Skeletal muscle tissue (tissue), 4 donors: ENCODE measurements around the gene DDI2. TPM values are rescaled to one million over a fixed set of nuclear protein-coding genes. Genes with fewer than 3 reads are reported as not detected.

ENCODE experiments used
- H3K27ac ChIP-seq: one replicate; pipeline ENCODE4 v1.7.0; 2013; ENCODE audit warnings: mild to moderate bottlenecking, low read depth, low read length, inconsistent platforms
- H3K27me3 ChIP-seq, 3 donors: one replicate each; pipeline ENCODE4 v1.7.0; 2013; ENCODE audit warnings: low read length in 3 of 3; ENCODE audit not compliant: control insufficient read depth in 3 of 3, insufficient read depth in 3 of 3
- H3K36me3 ChIP-seq, 3 donors: one replicate each; pipeline ENCODE4 v1.7.0; 2013; ENCODE audit warnings: low read length in 3 of 3; ENCODE audit not compliant: control insufficient read depth in 3 of 3, insufficient read depth in 3 of 3
- H3K4me1 ChIP-seq, 3 donors: one replicate each; pipeline ENCODE4 v1.7.0; 2013; ENCODE audit warnings: low read length in 3 of 3, mild to moderate bottlenecking in 3 of 3; ENCODE audit not compliant: control insufficient read depth in 3 of 3, insufficient read depth in 3 of 3
- H3K4me3 ChIP-seq, 3 donors: one replicate each; pipeline ENCODE4 v1.7.0; 2013; ENCODE audit warnings: low read length in 3 of 3
- H3K9ac ChIP-seq, 3 donors: one replicate each; pipeline ENCODE4 v1.7.0; 2013; ENCODE audit warnings: low read length in 3 of 3, mild to moderate bottlenecking in 3 of 3, moderate library complexity in 2 of 3, low read depth in 1 of 3
- H3K9me3 ChIP-seq, 3 donors: one replicate each; pipeline ENCODE4 v1.7.0; 2013; ENCODE audit warnings: low read length in 3 of 3; ENCODE audit not compliant: control insufficient read depth in 3 of 3
- total RNA-seq: library from RNA; depleted of rRNA; stranded (reverse); fragments of >200 nt; gene quantifications from one replicate; pipeline ENCODE4 v1.2.3, GENCODE V29; 2014
- donor health status: Osteomylitis.

Gene DDI2
- total RNA-seq, 1 donor from 2014 or later, result 30.8 TPM

DNA sequence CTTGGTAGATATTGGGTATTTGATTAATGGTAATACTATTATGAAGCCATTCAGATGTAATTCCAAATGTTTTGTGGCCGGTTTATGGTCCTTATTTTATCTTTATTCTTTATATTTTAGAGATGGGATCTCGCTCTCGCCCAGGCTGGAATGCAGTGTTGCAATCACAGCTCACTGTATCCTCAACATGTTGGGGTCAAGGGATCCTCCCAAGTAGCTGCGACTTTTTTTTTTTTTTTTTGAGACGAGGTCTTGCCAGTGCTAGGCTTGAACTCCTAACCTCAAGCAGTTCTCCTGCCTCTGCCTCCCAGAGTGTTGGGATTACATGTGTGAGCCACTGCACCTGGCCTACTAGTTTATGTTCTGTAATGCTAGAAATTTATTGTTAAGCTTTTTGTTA, 4.7 kb downstream of the DDI2 start:
- Histone ChIP-seq H3K4me1 (peaks cover 40 to 71% (median 56%) of the 10 kb centered on the region in 3 donors), H3K36me3 (peaks cover 1 to 9% (median 9%) of the 10 kb centered on the region in 3 donors), H3K27me3 (no peaks in the 10 kb centered on the region), H3K9me3 (no peaks in the 10 kb centered on the region), H3K27ac (peak overlapping the region; percentile 99), H3K4me3 (peak overlapping the region in 1 of 3 donors; percentile 4), H3K9ac (no peak overlapping the region)

DNA sequence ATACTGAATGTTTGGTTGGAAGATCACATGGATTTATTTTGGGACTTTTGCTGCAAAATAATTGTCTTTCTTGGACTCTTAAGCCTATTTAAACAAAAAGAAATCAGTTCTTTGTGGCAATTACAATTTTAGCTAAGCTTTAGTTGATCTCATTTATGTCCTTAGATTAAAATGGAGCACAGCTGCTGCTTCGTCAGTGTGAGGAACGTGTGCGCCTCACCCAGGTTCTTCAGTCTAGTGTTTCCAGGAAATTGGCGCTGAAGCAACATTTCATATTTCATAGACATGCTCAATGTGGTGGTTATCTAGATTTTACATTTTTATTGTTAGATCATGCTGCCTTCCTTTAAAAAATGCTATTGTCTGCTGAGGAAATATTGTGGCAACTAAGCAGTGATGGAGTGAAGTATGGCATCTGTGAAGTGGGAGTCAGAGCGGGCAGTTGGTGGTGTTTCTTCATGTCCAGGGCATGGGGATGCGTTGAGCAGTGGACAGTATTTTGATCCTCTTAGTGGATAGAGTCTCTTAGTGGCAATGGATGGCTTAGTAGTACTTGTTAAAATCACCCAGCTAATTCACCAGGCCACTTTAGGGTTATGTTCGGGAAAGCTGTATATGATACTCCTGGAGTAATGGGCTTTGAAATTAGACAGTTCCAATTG, 5.6 kb downstream of the DDI2 start:
- peaks cover 49 to 75% (median 61%) of the 10 kb centered on the region in 3 donors for H3K4me1 ChIP-seq
- peak overlapping the region in 1 of 3 donors; percentile 4 for H3K4me3 ChIP-seq
- H3K27me3 ChIP-seq, result no peaks in the 10 kb centered on the region
- no peaks in the 10 kb centered on the region for H3K9me3 ChIP-seq
- H3K9ac ChIP-seq, result no peak overlapping the region
- peak overlapping the region; percentile 68 for H3K27ac ChIP-seq
- peaks cover 3 to 16% (median 10%) of the 10 kb centered on the region in 3 donors for H3K36me3 ChIP-seq

DNA sequence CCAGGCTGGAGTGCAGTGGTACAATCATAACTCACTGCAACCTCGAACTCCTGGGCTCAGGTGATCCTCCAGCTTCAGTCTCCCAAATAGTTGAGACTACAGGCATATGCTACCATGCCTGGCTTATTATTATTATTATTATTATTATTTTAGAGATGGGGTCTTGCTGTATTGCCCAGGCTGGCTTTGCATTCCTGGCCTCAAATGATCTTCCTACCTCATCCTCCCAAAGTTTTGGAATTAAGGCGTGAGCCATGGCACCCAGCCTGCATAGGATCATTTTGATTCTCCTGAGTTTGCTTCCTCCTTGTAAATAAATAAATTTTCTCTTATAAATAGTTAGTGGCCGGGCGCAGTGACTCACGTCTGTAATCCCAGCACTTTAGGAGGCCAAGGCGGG, 6.2 kb downstream of the DDI2 start:
- Histone ChIP-seq H3K9me3 (no peaks in the 10 kb centered on the region), H3K4me3 (no peak overlapping the region), H3K9ac (no peak overlapping the region), H3K27me3 (no peaks in the 10 kb centered on the region), H3K36me3 (peaks cover 3 to 16% (median 10%) of the 10 kb centered on the region in 3 donors), H3K4me1 (peaks cover 49 to 78% (median 67%) of the 10 kb centered on the region in 3 donors), H3K27ac (no peak overlapping the region)

DNA sequence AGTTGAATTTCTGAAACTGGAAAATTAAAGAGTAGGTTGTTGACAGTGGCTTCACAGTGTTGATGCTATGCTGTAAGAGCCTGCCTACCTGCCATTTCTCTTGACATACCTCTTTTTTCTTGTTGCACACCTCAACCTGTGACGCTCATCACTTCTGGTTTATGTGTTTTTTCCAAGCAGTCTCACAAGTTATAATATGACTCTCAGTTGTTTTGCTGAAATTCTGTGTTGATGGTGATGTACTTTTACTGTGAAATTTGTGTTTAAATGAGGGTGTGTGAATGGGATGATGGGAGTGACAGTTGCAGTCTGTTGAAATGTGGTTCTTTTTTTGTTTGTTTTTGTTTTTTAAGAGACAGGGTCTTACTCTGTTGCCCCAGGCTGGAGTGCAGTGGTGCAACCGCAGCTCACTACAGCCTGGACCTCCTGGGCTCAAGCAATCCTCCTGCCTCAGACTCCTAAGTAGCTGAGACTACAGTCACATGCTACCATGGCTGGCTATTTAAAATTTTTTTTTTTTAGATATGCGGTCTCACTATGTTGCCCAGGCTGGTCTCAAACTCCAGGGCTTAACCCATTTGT, 7.0 kb downstream of the DDI2 start:
- H3K27ac ChIP-seq, result peak overlapping the region; percentile 15
- H3K4me3 ChIP-seq, result peak overlapping the region in 1 of 3 donors; percentile 6
- H3K36me3 ChIP-seq, result peaks cover 3 to 16% (median 10%) of the 10 kb centered on the region in 3 donors
- no peaks in the 10 kb centered on the region for H3K9me3 ChIP-seq
- H3K27me3 ChIP-seq, result no peaks in the 10 kb centered on the region
- peaks cover 49 to 73% (median 71%) of the 10 kb centered on the region in 3 donors for H3K4me1 ChIP-seq
- H3K9ac ChIP-seq, result no peak overlapping the region

DNA sequence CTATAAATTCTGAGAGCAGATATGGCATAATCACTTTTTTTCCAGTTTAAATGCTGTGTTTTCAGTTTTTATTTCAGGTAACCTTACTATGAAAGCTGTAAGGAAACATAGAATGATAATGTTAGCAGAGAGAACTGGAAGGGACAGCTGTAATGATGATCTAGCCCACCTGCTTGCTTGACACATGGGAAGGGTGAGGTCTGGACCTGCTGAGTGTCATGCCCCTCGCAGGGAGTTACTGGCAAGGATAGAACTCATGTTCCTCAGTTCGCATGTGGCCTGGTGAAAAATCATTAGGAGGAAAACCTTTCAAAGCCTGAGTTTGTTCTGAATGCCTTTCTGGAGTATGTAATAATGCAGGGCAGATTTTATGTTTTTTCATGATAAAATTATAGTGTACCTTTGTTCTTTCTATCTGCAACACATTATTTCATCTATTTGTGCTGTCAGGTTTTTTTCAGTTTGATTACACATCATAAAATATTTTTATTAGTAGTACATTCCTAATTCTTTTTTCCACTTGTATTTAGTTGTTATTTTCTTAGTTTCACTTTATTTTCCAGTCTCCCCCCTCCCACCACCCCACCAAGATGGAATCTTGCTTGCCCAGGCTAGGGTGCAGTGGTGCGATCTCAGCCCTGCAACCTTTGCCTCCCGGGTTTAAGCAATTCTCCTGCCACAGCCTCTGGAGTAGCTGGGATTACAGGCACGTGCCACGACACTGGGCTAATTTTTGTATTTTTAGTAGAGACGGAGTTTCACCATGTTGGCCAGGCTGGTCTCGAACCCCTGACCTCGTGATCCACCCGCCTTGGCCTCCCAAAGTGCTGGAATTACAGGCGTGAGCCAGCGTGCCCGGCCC, 8.0 kb downstream of the DDI2 start:
- H3K27me3 ChIP-seq, result no peaks in the 10 kb centered on the region
- no peak overlapping the region for H3K4me3 ChIP-seq
- H3K9ac ChIP-seq, result peak overlapping the region in 1 of 3 donors; percentile 10
- peaks cover 47 to 70% (median 63%) of the 10 kb centered on the region in 3 donors for H3K4me1 ChIP-seq
- H3K36me3 ChIP-seq, result peaks cover 5 to 16% (median 10%) of the 10 kb centered on the region in 3 donors
- H3K27ac ChIP-seq, result peak overlapping the region; percentile 54
- H3K9me3 ChIP-seq, result no peaks in the 10 kb centered on the region

DNA sequence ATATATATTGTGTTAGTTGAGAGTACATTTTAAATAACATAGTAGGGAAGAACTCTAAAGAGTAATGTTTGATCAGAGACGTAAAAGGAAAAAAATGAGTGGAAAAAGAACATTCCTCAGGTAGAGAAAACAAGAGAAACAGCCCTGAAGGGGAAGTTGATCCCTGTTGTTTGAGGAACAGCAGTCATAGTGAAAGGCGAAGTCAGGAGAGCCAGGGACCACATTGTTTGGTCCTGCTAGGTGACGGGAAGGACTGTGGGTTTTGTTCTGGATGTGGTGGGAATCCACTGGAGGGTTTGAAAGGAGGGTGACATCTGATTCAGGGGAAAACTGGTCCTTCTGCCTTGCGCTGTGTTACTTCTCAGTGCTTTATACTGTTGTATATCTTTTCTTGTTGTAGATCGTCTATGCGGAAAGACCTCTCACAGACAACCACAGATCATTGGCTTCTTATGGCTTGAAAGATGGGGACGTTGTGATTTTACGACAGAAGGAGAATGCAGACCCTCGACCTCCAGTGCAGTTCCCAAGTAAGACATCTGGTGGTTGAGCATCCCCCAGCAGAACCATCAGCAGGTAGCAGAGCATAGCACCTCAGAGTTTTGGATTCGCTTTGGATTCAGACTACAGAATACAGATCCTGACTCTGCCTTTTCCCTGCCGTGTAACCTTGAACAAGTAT, 9.2 kb downstream of the DDI2 start:
- Histone ChIP-seq H3K36me3 (peaks cover 13 to 21% (median 15%) of the 10 kb centered on the region in 3 donors), H3K9ac (no peak overlapping the region), H3K4me1 (peaks cover 44 to 66% (median 53%) of the 10 kb centered on the region in 3 donors), H3K27ac (peak overlapping the region; percentile 54), H3K27me3 (no peaks in the 10 kb centered on the region), H3K4me3 (no peak overlapping the region), H3K9me3 (no peaks in the 10 kb centered on the region)

DNA sequence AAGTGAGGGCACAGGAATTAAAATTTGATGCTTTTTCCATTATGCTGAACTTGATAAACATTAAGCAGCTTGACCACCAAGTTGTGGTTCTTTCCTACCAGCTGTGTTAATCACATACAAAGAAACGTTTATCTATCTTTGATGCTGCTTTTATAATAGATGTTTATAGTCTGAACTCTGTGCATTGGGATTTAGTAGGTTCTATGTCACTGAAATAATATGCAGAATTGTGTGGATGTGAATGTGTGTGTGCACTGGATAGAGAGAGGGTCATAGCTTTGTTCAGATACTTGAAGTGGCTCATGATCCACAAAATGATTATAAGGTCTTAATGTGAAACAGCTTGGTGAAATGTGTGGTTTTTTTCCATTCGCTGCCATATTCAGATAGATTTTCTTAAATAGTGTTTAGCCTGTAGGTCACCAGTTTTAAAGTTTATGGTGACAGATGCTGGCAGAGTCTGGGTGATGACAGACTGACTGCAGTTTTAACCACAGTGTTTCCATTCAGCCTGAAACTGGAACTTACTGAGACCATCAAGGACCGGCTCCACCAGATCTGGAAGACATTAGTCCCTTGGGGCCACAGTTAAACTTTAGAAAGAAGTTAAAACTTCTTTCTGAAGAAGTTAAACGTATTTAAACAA, 10.2 kb downstream of the DDI2 start:
- peak overlapping the region in 2 of 3 donors; percentile 10 to 37 for H3K9ac ChIP-seq
- H3K4me1 ChIP-seq, result peaks cover 33 to 57% (median 43%) of the 10 kb centered on the region in 3 donors
- peaks cover 16 to 23% (median 22%) of the 10 kb centered on the region in 3 donors for H3K36me3 ChIP-seq
- H3K9me3 ChIP-seq, result no peaks in the 10 kb centered on the region
- H3K27ac ChIP-seq, result peak overlapping the region; percentile 22
- H3K4me3 ChIP-seq, result no peak overlapping the region
- no peaks in the 10 kb centered on the region for H3K27me3 ChIP-seq

DNA sequence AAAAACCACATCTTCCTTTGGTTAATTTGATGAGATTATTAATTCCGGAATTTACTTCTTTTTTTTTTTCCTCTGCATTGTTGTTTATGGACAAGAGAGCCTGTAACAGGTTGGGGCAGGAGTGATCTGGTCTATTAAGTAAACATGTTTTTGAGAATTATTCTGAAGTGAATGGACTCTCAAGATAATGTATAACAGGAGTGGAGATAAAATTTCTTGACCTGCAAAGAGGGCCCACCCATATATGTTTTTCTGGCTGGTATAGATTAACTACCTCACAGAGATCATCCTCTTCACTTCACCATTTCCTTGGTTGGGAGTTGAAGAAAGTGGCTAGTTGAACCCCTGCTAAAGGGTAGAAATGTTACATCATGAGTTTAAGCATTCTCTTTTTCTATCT, 10.7 kb downstream of the DDI2 start:
- peaks cover 18 to 28% (median 25%) of the 10 kb centered on the region in 3 donors for H3K36me3 ChIP-seq

DNA sequence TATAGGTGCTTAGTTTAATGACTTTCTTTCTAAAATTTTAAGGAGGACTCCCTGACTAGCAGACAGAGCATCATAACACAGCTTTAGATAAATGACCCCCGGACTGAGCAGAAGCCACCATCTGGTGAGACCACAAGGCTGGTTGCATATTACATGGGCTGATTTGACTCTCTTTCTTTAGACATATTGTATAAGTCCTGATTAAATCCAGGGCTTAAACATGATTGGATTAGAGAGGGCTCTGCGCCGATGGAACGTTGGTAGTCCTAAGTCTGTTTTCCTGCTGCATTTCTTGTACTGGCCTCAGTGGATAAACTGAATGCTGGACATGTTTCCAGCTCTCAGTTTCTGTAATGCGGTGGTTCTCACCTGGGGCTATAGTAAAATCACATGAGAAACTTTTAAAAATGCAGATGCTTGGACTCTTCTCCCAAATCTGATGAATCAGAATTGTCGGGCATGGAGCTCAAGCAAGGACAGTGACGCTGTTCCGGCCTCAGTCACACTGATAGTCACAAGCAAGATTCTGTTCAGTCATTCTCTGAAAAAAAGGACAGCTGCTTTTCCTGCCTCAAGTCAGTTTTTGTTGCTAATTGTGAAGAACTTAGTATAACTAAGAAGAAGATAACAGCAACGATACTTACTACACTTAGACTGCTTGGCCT, 16.6 kb downstream of the DDI2 start:
- Histone ChIP-seq H3K36me3 (peaks cover 44 to 78% (median 70%) of the 10 kb centered on the region in 3 donors), H3K4me1 (peaks cover 1 to 29% (median 14%) of the 10 kb centered on the region in 3 donors), H3K27me3 (no peaks in the 10 kb centered on the region), H3K9ac (no peak overlapping the region), H3K27ac (no peak overlapping the region), H3K4me3 (no peak overlapping the region), H3K9me3 (no peaks in the 10 kb centered on the region)

More for the DNA sequence above, 10.7 kb downstream of the DDI2 start:
- Histone ChIP-seq H3K9ac (peak overlapping the region in 1 of 3 donors; percentile 37), H3K27me3 (no peaks in the 10 kb centered on the region), H3K4me1 (peaks cover 28 to 52% (median 38%) of the 10 kb centered on the region in 3 donors), H3K9me3 (no peaks in the 10 kb centered on the region), H3K4me3 (no peak overlapping the region), H3K27ac (peak overlapping the region; percentile 32)
